ENCODE data around the gene AURKB. TPM values are rescaled to one million over a fixed set of nuclear protein-coding genes. Genes with fewer than 3 reads are reported as not detected.
A peak's percentile ranks its signal among the peaks of the same experiment; 100 is the strongest.
"Not testable (repeated sequence)": the region's sequence is repeated elsewhere in the genome, so short reads cannot be mapped to it uniquely, and the experiment has no call there.

AURKB gene
- 99.7 and 119 TPM in 2 replicates for total RNA-seq (2014; rRNA removed; shearing (Covaris generic))

- Histone ChIP-seq H3K9me3 (replicated peaks) (no peaks in the 10 kb centered on the region), H3K27me3 (replicated peaks) (no peaks in the 10 kb centered on the region), H3K27ac (peak within 1 kb of the TSS; percentile 98), H3K36me3 (peaks cover 50% of the 10 kb centered on the region), H3K4me1 (replicated peaks) (peaks cover 19% of the 10 kb centered on the region), H3K4me3 (peak within 1 kb of the TSS; percentile 80)
- peak; percentile 94 to 97 for DNase-seq (ENCODE audit: low read depth in 1 of 2, low spot score in 2 of 2)
Measured at GRCh38 chr17:8209907-8210760, at the start of gene AURKB. Gene AURKB (minus strand): TSS chr17:8210575. CDS start chr17:8210224, 351 bp downstream.

DNA sequence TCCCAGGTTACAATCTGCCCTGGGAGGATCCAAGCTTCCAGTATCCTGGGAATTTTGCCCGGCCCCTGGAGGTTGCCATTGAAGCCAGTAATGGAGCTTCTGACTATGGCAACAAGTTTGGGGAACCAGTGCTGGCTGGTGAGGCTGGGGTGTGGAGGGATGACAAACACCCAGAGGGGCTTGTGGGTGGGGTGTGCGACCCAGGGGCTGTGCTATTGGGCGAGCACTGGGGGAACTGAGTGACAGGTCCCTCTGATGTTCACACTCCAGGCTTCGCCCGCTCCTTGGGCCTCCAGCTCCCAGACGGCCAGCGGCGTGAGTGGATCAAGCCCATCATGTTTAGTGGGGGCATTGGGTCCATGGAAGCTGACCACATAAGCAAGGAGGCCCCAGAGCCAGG lies 47.4 kb upstream of the AURKB start:
- DNase-seq (ENCODE audit: low read depth in 1 of 2, low spot score in 2 of 2): no peak

DNA sequence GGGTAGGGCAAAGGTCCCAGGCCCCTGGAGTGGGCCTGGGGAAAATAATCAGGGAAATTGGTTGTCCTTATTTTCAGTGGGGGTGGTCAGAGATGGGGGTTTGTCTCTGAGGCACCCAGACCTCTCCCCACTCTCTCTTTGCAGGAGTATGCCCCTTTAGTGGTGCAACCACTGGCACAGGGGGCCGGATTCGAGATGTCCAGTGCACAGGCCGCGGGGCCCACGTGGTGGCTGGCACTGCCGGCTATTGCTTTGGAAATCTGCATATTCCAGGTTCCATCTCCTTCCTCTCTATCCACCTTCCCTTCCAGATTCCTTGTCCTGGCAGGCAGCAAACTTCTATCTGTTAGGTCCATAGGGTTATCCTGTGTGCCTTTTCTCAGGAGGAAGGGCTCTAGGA lies 46.3 kb upstream of the AURKB start:
- Histone ChIP-seq H3K9me3 (replicated peaks) (no peaks in the 10 kb centered on the region), H3K27me3 (replicated peaks) (no peaks in the 10 kb centered on the region), H3K4me3 (no peak overlapping the region), H3K27ac (no peak overlapping the region), H3K4me1 (replicated peaks) (no peaks in the 10 kb centered on the region), H3K36me3 (peaks cover 47% of the 10 kb centered on the region)
- DNase-seq (ENCODE audit: low read depth in 1 of 2, low spot score in 2 of 2): no peak

More for the DNA sequence above, 47.4 kb upstream of the AURKB start:
- Histone ChIP-seq H3K36me3 (peaks cover 53% of the 10 kb centered on the region), H3K9me3 (replicated peaks) (no peaks in the 10 kb centered on the region), H3K4me1 (replicated peaks) (no peaks in the 10 kb centered on the region), H3K4me3 (no peak overlapping the region), H3K27ac (no peak overlapping the region), H3K27me3 (replicated peaks) (no peaks in the 10 kb centered on the region)

GRCh38 chr17:8256291-8256690 lies 45.9 kb upstream of the AURKB start:
- H3K4me3 ChIP-seq: no peak overlapping the region
- DNase-seq (ENCODE audit: low read depth in 1 of 2, low spot score in 2 of 2): no peak
- H3K9me3 ChIP-seq (replicated peaks): no peaks in the 10 kb centered on the region
- peaks cover 47% of the 10 kb centered on the region for H3K36me3 ChIP-seq
- no peak overlapping the region for H3K27ac ChIP-seq
- no peaks in the 10 kb centered on the region for H3K4me1 ChIP-seq (replicated peaks)
- no peaks in the 10 kb centered on the region for H3K27me3 ChIP-seq (replicated peaks)

DNA sequence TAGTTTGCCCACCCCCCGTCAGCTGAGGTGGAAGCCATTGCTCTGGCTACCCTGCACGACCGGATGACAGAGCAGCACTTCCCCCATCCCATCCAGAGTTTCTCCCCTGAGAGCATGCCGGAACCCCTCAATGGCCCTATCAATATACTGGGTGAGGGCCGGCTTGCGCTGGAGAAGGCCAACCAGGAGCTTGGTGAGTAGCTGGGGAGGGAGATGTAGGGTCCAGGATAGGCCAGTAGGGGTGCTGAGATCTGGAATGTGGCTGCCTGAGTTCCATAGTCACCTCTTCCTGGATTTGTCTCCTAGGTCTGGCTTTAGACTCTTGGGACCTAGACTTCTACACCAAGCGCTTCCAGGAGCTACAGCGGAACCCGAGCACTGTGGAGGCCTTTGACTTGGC lies 45.1 kb upstream of the AURKB start:
- H3K27me3 ChIP-seq (replicated peaks): no peaks in the 10 kb centered on the region
- no peak overlapping the region for H3K27ac ChIP-seq
- peaks cover 47% of the 10 kb centered on the region for H3K36me3 ChIP-seq
- no peaks in the 10 kb centered on the region for H3K4me1 ChIP-seq (replicated peaks)
- no peak for DNase-seq (ENCODE audit: low read depth in 1 of 2, low spot score in 2 of 2)
- H3K9me3 ChIP-seq (replicated peaks): no peaks in the 10 kb centered on the region
- no peak overlapping the region for H3K4me3 ChIP-seq

- H3K4me3 ChIP-seq: no peak overlapping the region
- H3K27me3 ChIP-seq (replicated peaks): no peaks in the 10 kb centered on the region
- H3K4me1 ChIP-seq (replicated peaks): peaks cover 3% of the 10 kb centered on the region; the same call in 1 of the 2 replicates
- DNase-seq (ENCODE audit: low read depth in 1 of 2, low spot score in 2 of 2): no peak
- no peak overlapping the region for H3K27ac ChIP-seq
- H3K36me3 ChIP-seq: peaks cover 42% of the 10 kb centered on the region
- H3K9me3 ChIP-seq (replicated peaks): no peaks in the 10 kb centered on the region
Measured at GRCh38 chr17:8254881-8255280, 44.5 kb upstream of the AURKB start.

- Histone ChIP-seq H3K4me3 (no peak overlapping the region), H3K27me3 (replicated peaks) (no peaks in the 10 kb centered on the region), H3K4me1 (replicated peaks) (peaks cover 6% of the 10 kb centered on the region; the same call in 1 of the 2 replicates), H3K9me3 (replicated peaks) (no peaks in the 10 kb centered on the region), H3K27ac (no peak overlapping the region), H3K36me3 (peaks cover 39% of the 10 kb centered on the region)
- no peak for DNase-seq (ENCODE audit: low read depth in 1 of 2, low spot score in 2 of 2)
Measured at GRCh38 chr17:8253801-8254200, 43.4 kb upstream of the AURKB start.

DNA sequence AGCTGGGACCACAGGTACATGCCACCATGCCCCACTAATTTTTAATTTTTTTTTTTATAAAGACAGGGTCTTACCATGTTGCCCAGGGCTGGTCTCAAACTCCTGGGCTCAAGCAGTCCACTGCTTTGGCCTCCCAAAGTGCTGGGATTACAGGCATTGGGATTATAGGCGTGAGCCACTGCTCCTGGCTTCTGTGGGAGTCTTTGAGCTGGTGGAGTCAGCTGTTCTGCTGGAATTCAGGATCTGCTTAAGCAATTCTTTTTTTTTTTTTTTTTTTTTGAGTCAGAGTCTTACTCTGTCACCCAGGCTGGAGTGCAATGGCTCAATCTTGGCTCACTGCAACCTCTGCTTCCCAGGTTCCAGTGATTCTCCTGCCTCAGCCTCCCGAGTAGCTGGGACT lies 41.0 kb upstream of the AURKB start:
- not testable (repeated sequence) for H3K27ac ChIP-seq; H3K9me3 ChIP-seq (replicated peaks); H3K27me3 ChIP-seq (replicated peaks); H3K4me3 ChIP-seq; H3K4me1 ChIP-seq (replicated peaks); DNase-seq (ENCODE audit: low read depth in 1 of 2, low spot score in 2 of 2)
- H3K36me3 ChIP-seq: peaks cover 22% of the 10 kb centered on the region

GRCh38 chr17:8249621-8250500 lies 39.5 kb upstream of the AURKB start:
- Histone ChIP-seq H3K36me3 (peaks cover 7% of the 10 kb centered on the region), H3K4me1 (replicated peaks) (peaks cover 9% of the 10 kb centered on the region), H3K27me3 (replicated peaks) (no peaks in the 10 kb centered on the region), H3K9me3 (replicated peaks) (no peaks in the 10 kb centered on the region), H3K27ac (peak overlapping the region; percentile 36), H3K4me3 (peak overlapping the region; percentile 67)
- DNase-seq (ENCODE audit: low read depth in 1 of 2, low spot score in 2 of 2): no peak

- no peaks in the 10 kb centered on the region for H3K9me3 ChIP-seq (replicated peaks)
- peak; percentile 89 to 94 for DNase-seq (ENCODE audit: low read depth in 1 of 2, low spot score in 2 of 2)
- H3K36me3 ChIP-seq: peaks cover 2% of the 10 kb centered on the region; the same call in 1 of the 2 replicates
- peak within 1 kb of the TSS; percentile 67 for H3K4me3 ChIP-seq
- peaks cover 9% of the 10 kb centered on the region for H3K4me1 ChIP-seq (replicated peaks)
- no peaks in the 10 kb centered on the region for H3K27me3 ChIP-seq (replicated peaks)
- H3K27ac ChIP-seq: peak within 1 kb of the TSS; percentile 36
Measured at GRCh38 chr17:8248751-8249607, 38.6 kb upstream of the AURKB start, which contains the start of gene PFAS. Gene PFAS (plus strand): TSS chr17:8249289. CDS start chr17:8253938, 4,649 bp downstream.

DNA sequence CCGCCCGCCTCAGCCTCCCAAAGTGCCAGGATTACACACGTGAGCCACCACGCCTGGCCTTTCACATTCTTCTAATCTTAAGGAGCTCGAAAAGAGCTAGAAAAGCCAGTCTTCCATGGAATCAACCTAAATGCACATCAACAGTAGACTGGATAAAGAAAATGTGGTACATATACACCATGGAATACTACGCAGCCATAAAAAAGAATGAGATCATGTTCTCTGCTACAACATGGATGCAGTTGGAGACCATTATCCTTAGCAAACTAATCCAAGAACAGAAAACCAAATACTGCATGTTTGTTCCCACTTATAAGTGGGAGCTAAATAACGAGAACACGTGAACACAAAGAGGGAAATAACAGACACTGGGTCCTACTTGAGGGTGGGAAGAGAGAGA lies 34.4 kb upstream of the AURKB start:
- peaks cover 6% of the 10 kb centered on the region for H3K4me1 ChIP-seq (replicated peaks)
- H3K36me3 ChIP-seq: no peaks in the 10 kb centered on the region
- no peak overlapping the region for H3K27ac ChIP-seq
- no peaks in the 10 kb centered on the region for H3K27me3 ChIP-seq (replicated peaks)
- H3K9me3 ChIP-seq (replicated peaks): no peaks in the 10 kb centered on the region
- H3K4me3 ChIP-seq: no peak overlapping the region
- DNase-seq (ENCODE audit: low read depth in 1 of 2, low spot score in 2 of 2): no peak

DNA sequence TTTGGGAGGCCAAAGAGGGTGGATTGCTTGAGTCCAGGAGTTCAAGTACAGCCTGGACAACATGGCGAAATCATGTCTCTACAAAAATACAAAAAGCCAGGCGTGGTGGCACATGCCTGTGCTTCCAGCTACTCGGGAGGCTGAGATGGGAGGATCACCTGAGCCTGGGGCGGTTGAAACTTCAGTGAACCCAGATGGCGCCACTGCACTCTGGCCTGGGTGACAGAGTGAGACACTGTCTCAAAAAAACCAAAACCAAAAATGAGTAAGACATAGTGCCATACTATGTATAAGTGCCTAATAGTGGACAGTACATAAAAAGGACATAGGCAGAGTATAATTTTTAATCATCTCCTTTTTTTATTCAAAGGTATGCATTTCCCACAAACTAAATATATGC lies 33.5 kb upstream of the AURKB start:
- Histone ChIP-seq H3K36me3 (no peaks in the 10 kb centered on the region), H3K27me3 (replicated peaks) (no peaks in the 10 kb centered on the region), H3K4me3 (no peak overlapping the region), H3K27ac (no peak overlapping the region), H3K4me1 (replicated peaks) (peaks cover 4% of the 10 kb centered on the region), H3K9me3 (replicated peaks) (no peaks in the 10 kb centered on the region)
- DNase-seq (ENCODE audit: low read depth in 1 of 2, low spot score in 2 of 2): no peak

DNA sequence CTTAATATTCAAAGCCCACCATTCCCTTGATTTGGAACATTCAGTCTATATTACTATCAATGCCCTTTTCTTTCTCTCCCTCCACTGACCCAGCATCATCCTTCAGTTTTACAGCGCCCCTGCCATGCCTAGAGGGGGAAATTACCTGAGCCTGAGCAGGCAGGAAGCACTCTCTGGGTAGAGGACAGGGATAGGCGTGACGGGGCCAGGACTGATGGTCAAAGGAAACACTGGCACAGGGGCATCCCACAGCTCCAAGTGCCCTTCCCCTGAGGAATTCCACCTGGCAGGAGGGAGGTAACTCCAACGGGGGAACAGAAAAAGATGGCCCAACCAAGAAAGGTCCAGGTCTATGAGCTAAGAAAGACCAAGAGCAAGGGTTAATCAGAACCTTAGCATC lies 27.5 kb upstream of the AURKB start:
- Histone ChIP-seq H3K27ac (no peak overlapping the region), H3K4me1 (replicated peaks) (no peaks in the 10 kb centered on the region), H3K4me3 (no peak overlapping the region), H3K27me3 (replicated peaks) (no peaks in the 10 kb centered on the region), H3K36me3 (no peaks in the 10 kb centered on the region), H3K9me3 (replicated peaks) (no peaks in the 10 kb centered on the region)
- DNase-seq (ENCODE audit: low read depth in 1 of 2, low spot score in 2 of 2): no peak

Measured in SJSA1 (cell line).